ENCODE results near the gene LRRC45.
"Not testable (repeated sequence)": the region's sequence is repeated elsewhere in the genome, so short reads cannot be mapped to it uniquely, and the experiment has no call there.

The LRRC45 gene

DNA sequence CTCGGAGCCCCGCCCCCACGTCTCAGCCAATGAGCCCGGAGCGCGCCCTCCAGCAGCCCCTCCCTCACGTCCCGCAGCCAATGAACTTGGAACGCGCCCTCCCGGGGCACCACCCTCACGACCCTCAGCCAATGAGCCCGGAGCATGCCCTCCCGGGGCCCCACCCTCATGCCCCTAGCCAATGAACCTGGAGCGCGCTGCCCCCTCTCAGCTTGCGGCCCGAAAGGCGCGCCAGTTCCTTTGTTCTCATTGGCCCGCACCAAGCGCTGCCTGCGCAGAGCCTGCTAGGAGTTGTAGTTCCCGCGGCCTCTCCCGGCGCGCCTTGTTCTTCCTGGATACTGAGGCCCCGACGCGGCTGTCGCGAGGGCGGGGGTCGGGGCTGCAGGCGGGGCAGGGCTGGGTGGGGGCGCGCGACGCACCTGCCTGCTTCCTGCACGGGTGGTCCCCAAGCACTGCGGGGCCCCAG is at the start of gene LRRC45:
Gene LRRC45 (plus strand): TSS at position 325 of the 466 bp plus-strand sequence. CDS start 339 bp downstream, outside the sequence.
- DNase-seq (ENCODE audit: low spot score), result peak; percentile 100

GRCh38 chr17:81973432-81973831 is 49.7 kb upstream of the LRRC45 start:
- no peak for DNase-seq (ENCODE audit: low spot score)

GRCh38 chr17:81976332-81977210 is 46.5 kb upstream of the LRRC45 start:
- DNase-seq (ENCODE audit: low spot score), result no peak

- peak; percentile 96 for DNase-seq (ENCODE audit: low spot score)
These were observed 45.8 kb upstream of the LRRC45 start, which contains the start of gene ASPSCR1 for GRCh38 chr17:81977211-81977808. Gene ASPSCR1 (plus strand): TSS chr17:81977629. CDS start chr17:81977647, 18 bp downstream.

- no peak for DNase-seq (ENCODE audit: low spot score)
These were observed 44.4 kb upstream of the LRRC45 start for GRCh38 chr17:81978524-81979298.

GRCh38 chr17:81980122-81980521 is 43.0 kb upstream of the LRRC45 start:
- no peak for DNase-seq (ENCODE audit: low spot score)

DNA sequence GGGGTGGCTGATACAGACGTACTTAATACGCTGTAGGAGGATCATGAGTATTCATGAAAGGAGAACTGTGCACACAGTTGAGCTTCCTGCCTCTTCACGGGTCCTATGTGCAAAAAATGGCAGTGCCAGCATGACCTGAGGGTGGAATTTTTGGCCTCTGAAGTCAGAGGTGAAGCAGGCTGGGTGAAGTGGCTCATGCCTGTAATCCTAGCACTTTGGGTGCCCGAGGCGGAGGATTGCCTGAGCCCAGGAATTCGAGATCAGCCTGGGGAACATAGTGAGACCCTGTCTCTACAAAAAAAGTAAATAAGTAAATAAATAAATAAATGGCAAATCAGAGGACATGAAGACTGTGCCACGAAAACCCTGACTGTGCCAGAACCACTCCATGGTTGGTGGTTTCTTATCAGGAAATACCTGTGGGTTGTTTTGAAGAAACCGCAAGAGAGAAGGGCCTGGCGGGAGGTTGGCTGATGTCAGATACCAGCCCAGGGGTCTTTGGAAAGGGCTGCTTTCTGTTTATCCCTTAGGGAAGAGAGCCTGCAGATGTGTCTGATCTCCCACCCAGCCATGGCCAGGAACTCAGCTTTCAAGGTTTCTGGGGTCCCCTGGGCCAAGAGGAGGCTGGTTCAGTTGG is 42.3 kb upstream of the LRRC45 start:
- no peak for DNase-seq (ENCODE audit: low spot score)

GRCh38 chr17:81981511-81981910 is 41.6 kb upstream of the LRRC45 start:
- DNase-seq (ENCODE audit: low spot score), result not testable (repeated sequence)

- DNase-seq (ENCODE audit: low spot score), result no peak
These were observed 40.0 kb upstream of the LRRC45 start for GRCh38 chr17:81983011-81983638.

DNA sequence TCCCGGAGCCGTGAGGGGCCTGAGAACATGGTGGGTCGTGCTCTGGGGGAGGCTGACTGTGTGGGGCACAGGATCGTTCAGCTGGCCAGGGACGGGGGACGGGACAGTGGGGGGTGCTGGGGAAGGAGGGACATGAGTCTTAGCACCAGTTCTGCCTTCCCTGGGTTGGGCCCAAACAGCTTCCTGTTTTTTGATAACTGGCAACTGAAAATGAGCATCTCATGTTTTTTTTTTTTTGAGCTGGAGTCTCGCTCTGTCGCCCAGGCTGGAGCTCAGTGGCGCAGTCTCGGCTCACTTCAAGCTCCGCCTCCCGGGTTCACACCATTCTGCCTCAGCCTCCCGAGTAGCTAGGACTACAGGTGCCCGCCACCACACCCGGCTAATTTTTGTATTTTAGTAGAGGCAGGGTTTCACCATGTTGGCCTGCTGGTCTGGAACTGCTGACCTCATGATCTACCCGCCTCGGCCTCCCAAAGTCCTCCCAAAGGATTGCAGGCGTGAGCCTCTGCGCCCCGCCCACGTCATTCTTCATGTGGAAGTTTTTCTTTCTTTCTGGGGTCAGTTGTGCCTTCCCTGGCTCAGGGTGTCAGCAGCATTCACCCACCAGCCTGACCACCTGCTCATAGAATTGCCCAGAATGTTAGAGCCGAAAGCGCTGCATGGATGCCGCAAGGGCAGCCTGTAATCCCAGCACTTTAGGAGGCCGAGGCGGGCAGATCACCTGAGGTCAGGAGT is 39.3 kb upstream of the LRRC45 start:
- no peak for DNase-seq (ENCODE audit: low spot score)

DNA sequence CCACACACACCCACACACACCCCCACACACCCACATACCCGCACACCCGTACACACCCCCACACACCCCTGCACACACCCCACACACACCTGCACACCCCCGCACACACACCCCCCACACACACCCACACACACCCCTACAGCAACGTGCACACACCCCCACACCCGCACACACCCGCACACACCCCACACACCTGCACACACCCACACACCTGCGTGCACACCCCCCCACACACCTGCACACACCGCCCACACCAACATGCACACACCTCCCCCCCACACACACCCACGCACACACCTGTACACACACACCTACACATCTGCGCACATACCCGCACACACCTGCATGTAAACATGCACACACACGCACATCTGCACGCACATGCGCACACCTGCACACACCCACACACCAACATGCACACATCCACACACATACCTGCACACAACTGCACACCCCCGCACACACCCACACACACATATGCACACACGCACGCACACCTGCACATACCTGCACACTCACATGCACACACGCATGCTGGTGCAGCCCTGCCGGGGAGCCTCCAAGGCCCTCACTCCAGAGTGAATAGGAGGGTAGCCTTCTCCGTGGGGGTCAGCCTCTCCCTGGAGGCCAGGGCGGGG is 38.2 kb upstream of the LRRC45 start:
- DNase-seq (ENCODE audit: low spot score), result no peak

DNA sequence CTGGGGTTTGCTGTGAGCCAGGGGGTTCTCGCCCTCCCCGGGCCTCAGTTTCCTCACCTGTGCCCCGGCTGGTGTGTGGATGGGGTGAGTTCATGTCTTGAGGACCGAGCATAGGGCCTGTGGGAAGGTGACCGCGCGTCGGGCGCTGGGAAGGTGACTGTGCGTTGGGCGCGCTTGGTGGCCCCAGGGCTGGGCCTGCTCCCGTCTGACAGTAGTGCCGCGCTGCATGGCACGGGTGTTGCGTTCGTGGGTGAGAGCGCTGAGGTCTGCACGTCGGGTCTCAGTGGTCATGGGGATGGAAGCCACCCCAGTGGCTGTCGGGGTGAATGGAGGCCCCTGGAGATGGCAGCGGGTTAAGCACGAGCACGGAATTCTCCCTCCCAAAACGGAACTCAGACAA is 36.5 kb upstream of the LRRC45 start:
- no peak for DNase-seq (ENCODE audit: low spot score)

- no peak for DNase-seq (ENCODE audit: low spot score)
These were observed 35.8 kb upstream of the LRRC45 start for GRCh38 chr17:81987161-81987770.

GRCh38 chr17:81990836-81991683 is 32.0 kb upstream of the LRRC45 start:
- no peak for DNase-seq (ENCODE audit: low spot score)

DNA sequence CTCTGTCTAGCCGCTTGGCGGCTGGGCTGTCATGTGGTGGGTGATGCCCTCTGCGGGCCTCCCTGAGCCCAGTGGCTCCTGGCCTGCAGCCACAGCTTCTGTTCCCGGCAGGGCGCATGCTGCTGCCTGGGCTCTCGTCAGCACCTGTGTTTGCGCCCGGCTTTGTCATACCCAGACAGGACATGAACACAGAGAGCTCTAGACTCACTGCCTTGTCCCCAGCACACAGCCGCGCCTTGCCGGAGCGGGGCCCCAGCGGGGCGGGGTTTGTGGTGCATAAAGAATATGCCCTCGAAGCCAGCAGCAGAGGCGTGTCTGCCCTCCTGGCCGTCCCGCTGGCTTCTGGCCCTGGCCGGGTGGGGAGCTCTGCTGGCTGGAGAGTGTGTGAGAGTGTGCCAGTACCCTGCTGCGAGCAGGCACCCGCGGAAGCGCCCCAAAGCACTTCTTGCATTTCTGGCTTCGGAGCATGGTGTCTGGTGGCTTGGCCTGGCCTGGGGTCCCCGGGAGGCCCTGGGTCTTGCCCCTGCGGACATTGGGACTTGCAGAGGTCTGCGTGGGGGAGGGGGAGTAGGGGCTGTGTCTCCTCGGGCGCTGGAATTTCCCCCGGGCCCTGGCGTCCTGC is 31.3 kb upstream of the LRRC45 start:
- peak; percentile 87 for DNase-seq (ENCODE audit: low spot score)

DNA sequence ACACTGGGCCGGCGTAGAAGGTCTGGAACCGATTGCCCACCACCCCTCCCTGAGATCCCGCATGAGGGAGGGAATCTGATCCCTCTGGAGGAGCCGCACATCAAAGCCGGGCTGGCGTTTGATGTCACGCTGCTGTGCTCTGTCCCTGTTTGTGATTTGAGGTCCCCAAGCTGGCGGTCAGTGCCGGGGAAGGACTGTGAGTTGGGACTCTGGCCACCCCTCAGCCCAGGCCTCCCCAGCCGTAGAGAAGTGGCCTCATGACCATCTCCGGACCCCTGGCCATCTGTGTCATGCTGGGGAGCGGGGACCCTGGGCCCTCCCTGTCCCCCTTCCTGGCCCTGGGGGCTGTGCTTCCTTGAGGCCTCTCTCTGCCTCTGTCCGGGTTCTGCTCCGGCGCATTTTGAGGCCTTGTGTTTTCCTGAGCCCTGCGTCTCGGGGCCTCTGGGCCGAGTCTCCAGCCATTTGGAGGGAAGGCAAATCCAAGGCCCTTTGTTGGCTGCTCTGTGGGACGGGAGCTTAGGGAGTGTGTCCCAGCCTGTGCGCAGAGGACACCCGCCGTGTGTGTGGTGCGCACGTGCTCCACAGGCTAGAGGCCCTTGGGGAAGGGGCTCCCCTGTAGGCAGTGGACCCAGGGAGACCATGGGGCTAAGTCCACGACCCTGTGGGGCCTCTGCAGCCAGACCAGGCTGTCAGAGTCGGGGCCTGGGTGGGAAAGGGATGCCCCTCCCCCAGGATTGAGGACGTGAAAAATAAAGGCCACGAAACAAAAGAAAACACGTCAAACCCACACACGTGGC is 30.6 kb upstream of the LRRC45 start:
- no peak for DNase-seq (ENCODE audit: low spot score)

All from GM03348 (cell line).